A204.1 (cell line): Measurements from ENCODE around the gene TP53I11.

Experiments used
- FAIRE-seq: peaks from 2 replicates; lab custom pipeline; 2012; peaks lifted over from hg19 to GRCh38; lab: Jason Lieb, UNC

The TP53I11 gene

GRCh38 chr11:44978274-44978960 is 27.7 kb upstream of the TP53I11 start:
- no peak for FAIRE-seq

GRCh38 chr11:44977493-44977984 is 26.9 kb upstream of the TP53I11 start:
- FAIRE-seq: no peak

- no peak for FAIRE-seq
Measured at GRCh38 chr11:44976576-44976975, 25.9 kb upstream of the TP53I11 start.

GRCh38 chr11:44974402-44975000 is 23.8 kb upstream of the TP53I11 start:
- FAIRE-seq: no peak

GRCh38 chr11:44973632-44974401 is 23.1 kb upstream of the TP53I11 start:
- FAIRE-seq: no peak

GRCh38 chr11:44972746-44973435 is 22.2 kb upstream of the TP53I11 start:
- FAIRE-seq: no peak

GRCh38 chr11:44971185-44971584 is 20.5 kb upstream of the TP53I11 start:
- FAIRE-seq: no peak

- no peak for FAIRE-seq
Measured at GRCh38 chr11:44970293-44970692, 19.6 kb upstream of the TP53I11 start.

GRCh38 chr11:44969651-44970252 is 19.1 kb upstream of the TP53I11 start:
- no peak for FAIRE-seq

- no peak for FAIRE-seq
Measured at GRCh38 chr11:44968510-44968909, 17.8 kb upstream of the TP53I11 start.

GRCh38 chr11:44967930-44968496 is 17.3 kb upstream of the TP53I11 start:
- FAIRE-seq: no peak

- no peak for FAIRE-seq
Measured at GRCh38 chr11:44966694-44967093, 16.0 kb upstream of the TP53I11 start.

- FAIRE-seq: no peak
Measured at GRCh38 chr11:44964526-44965209, 14.0 kb upstream of the TP53I11 start.

- no peak for FAIRE-seq
Measured at GRCh38 chr11:44963948-44964347, 13.3 kb upstream of the TP53I11 start.

GRCh38 chr11:44963136-44963535 is 12.5 kb upstream of the TP53I11 start:
- no peak for FAIRE-seq

GRCh38 chr11:44962464-44962863 is 11.8 kb upstream of the TP53I11 start:
- no peak for FAIRE-seq

GRCh38 chr11:44960200-44960845 is 9.6 kb upstream of the TP53I11 start:
- FAIRE-seq: no peak

- FAIRE-seq: no peak
Measured at GRCh38 chr11:44959064-44959463, 8.4 kb upstream of the TP53I11 start.

GRCh38 chr11:44957776-44958564 is 7.3 kb upstream of the TP53I11 start:
- FAIRE-seq: no peak

GRCh38 chr11:44957040-44957515 is 6.4 kb upstream of the TP53I11 start:
- FAIRE-seq: no peak
